SKM-1 (cell line): ENCODE measurements around the gene SENP3.
"Not testable (repeated sequence)": the region's sequence is repeated elsewhere in the genome, so short reads cannot be mapped to it uniquely, and the experiment has no call there.

Experiments used
- DNase-seq: peaks from one replicate; lab custom pipeline; 2025; ENCODE audit not compliant: unreplicated experiment; lab: John Stamatoyannopoulos, UW

SENP3 gene

DNA sequence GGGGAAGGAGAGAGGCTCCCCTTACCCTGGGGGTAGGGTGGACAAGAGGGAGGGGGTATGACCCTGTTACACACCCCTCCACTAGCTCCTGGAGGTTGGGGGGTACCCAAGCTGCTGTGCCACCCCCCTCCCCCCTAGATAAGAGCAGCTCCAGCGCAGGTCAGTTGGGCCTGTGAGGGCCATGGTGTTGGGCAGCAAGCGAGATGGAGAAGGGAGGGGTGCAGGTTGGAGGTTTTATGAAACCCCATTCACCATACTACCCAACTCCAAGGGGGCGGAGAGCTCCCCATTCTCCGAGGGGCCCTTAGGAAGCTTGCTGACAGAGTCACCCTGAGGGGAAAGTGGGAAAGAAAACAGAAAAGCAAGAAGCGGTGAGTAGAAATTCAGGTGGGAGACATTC, 29.9 kb downstream of the SENP3 start:
- no peak for DNase-seq

DNA sequence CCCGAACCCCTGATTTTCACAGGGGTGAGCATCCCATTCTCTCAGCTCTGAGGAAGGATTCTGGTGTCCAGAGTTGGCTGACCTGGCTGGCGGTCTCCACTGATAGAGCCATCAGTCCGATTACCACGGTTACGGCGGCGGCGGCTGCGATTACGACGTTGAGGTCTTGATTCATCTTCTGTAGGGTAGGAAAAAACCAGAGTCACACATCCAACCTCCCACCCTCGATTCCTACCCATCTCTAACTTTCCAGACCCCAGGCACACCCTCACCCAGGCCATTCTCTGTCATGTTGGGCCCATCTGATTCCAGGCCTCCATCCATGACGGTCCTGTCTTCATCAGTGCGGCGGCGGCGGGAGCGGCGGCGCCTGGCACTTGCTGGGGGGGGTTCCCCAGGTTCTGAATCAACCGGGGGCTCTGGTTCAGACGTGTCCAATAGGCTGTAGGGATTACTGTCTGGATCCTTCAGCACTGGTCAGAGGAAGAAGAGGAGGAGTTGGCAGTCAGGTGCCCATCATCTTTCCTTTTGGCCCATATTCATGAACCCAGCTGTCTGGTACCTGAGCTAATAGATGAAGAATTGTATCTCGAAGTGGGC, 30.8 kb downstream of the SENP3 start:
- DNase-seq: no peak

DNA sequence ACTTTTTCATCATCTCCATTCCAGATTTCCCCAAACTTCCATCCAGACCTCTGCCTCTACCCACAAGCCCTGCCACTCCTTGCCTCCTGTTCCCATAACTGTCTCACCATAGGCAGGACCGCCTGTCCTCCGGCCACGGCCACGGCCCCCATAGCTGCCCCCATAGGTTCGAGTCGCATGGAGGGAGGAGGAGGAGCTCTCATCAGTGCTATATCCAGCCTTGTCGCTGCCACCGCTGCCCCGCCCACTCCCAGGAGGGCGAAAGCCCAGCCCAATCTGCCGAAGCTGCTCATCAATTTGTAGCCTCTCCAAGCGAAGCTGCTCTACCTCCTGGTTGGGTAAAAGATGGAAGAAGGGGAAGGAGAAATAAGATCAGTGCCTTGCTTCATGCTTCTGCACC, 31.6 kb downstream of the SENP3 start:
- no peak for DNase-seq

DNA sequence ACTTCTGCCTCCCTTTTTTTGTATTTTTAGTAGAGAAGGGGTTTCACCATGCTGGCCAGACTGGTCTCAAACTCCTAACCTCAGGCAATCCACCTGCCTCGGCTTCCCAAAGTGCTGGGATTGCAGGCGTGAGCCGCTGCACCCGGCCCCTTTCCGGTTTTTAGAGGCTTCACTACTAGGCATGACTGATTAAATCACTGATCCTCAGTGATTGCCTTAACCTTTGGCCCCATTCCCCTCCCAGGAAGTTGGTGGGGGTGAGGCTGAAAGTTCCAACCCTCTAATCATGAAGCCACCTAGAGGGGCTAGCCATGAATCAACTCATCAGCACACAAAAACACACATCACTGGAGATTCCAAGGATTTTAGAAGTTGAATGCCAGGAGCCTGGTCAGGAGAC, 35.8 kb downstream of the SENP3 start:
- not testable (repeated sequence) for DNase-seq

DNA sequence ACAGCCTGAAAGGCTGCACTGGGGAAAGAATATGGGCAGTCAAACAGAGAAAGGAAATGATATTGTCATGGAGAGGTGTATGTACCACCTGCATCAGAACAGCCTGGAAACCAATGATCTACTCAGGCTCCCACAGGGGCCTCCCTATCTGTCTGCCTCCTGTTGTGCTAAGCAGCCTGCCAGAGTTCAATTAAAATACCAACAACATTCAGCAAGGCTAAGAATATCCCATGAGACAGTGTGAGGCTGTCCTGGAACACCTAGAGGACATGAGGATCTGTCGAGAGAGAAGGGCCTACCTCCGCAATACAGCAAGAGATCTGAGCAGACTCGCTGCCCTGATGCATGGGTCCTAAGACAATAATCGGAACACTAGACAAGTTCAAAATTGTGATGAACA, 44.6 kb downstream of the SENP3 start:
- DNase-seq: no peak

DNA sequence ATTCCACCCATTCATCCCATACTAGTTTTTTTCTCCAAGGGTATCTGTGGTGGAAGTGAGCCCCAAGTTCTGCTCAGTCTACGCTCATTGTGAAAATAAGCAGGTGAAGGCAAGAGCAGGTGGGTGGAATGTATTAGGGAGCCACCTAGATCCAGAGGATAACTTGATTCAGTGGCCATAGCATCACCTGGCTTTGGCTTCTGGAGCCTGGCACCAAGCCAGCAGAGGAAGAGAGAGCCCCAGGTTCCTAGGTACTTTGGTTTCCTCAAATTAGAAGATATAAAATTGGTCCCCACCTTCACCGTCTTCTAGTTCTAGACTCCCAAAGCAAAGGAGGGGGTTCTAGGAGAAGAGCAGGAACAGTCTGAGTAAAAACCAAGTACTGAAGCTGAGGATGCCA, 48.9 kb downstream of the SENP3 start:
- no peak for DNase-seq

DNA sequence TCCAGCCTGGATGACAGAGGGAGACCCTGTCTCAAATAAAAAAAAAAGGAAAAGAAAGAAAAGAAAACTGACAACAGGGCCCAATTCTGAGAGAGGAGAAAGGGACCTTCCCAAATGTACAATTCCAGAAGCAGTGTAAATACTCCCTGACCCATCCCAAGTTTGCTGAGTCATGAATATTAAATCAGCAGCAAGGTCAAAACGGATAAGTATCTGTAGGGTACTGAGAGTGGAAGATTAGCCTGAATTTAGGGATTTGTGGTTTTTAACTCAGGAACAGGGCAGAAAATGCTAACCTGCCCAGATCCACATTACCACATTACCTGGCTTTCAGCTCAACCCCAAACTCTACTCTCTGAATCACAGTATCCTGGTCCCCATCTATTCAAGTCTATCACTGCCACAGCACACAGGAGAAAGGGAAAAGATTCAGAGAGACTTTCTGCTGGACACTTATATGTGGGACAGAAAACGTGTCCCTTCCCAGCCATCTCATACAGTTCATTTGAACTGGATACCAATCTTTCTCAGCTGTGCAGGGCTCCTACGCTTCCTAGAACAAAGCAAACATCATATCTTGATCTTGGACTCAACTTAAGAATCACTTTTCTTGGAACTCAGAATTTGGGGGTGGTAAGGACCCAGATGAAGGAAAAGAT, 50.0 kb downstream of the SENP3 start:
- no peak for DNase-seq

DNA sequence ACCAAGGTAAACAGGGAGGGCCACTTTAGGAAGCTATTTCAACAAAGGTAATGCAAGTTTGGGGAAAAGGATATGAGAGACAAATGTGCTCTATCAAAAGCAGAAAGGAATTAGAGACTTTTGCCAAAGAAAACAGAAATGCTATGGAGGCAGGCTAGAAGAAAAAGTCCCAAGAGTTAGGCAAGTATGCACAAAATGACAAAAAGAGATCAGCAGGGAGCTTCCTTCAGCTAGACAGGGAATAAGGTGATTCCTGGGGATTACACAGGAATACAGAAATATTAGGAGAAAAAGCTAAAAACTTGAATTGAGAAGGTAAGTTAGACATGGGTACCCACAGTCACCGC, 50.5 kb downstream of the SENP3 start:
- no peak for DNase-seq

DNA sequence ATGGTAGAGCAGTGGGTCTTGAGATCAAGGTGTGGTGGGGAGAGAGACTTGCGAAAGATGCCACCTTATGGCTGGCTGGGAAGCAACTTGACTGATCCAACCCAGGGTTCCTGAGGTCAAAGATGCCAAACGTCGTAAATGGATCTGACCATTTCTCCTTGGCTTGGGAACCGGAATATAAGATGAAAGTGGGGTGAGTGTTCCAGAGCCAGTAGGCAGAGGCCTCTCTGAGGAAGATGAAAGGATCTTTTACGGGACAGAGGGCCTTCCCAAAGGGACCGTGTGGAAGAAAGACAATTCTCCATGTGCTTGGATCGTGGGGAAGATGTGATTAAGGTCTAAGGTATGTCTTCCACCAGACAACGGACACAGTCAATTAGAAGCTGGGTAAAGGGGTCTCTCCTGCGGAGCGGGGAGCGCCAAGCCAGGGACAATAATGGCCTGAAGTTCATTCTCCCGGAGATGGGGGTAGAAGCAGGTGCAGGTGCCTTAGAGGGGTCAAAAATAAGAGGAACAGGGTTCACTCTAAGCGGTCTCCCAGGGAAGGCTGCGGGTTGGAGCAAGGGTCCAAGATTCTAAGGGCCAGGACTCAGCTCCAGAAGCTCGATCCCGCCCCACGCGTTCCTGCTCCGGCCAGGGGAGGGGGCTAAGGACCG, 52.2 kb downstream of the SENP3 start:
- DNase-seq: no peak

DNA sequence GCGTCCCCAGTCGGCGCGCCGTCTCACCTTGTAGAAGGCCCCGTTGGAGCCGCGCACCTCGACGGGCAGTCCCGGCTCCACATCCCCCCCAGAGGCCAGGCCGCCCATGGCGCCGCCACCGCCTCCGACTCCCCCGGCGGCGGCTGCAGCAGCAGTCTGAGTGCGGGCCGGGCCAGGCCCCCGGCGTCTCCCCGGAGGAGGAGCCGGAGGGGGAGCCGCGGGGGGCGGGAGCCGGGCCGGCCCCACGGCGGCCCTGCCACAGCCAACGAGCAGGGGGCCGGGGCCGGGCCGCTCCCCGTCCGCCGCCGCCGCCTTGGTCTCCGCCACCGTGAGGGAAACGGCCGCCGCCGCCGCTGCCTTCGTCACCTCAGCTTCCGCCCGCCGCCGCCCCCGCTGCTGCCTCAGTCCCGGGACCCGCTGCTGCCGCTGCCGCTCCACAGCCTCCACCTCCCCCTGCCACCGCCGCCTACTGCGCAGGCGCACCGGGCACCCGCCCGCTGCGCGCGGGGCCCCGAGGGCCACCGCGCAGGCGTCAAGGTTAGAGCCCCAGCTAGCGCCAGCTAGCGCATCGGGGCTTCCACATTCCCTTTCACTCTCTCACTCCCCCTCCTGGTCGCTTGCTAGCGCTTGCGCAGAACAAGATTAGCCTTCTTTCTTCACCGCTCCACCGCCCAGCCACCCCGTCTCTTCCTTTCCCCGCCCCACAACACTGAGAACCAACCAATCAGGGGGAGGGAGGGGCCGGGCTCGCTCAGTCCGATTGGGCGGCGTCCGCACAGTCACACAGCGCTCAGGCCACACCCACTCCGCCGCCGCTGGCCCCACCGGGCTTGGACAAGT, 52.9 kb downstream of the SENP3 start, which contains the start of gene FXR2:
Gene FXR2 (minus strand): TSS at position 473 of the 840 bp plus-strand sequence. CDS start 365 bp downstream, at position 108.
- DNase-seq: peak; percentile 95

DNA sequence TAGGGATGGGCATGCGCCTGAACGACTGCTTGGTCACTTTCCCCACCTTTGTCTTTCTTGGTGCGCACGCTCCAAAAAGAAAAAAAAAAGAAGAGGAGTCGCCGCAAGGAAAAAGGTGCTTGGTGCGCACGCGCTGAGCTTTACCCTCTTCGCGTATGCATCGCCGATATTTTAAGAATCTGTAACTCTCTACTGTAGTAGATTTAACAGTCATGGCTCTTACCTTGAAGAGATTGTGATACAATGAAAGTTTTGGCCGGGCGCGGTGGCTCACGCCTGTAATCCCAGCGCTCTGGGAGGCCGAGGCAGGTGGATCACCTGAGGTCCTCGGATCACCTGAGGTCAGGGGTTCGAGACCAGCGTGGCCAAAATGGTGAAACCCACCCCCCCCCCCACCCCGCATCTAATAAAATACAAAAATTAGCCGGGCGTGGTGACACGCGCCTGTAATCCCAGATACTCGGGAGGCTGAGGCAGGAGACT, 53.6 kb downstream of the SENP3 start:
- no peak for DNase-seq

DNA sequence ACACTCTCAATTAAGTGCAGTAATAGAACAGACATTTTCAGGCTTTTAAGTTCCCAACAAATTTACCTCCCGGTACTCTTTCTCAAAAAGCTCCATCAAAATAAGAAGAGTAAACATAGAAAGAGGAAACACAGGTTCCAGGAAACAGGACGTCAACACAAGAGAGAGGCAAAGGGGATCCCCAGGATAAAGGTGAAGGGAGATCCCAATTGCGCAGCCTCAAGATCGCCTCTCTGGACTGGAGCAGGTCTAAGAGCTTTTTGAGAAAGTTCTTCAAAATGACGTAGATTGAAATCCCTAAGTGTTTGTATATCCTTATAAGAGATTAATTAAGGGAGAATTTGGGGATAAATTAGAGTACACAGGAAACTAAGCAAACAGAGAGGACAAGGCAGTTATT, 56.9 kb downstream of the SENP3 start:
- no peak for DNase-seq

DNA sequence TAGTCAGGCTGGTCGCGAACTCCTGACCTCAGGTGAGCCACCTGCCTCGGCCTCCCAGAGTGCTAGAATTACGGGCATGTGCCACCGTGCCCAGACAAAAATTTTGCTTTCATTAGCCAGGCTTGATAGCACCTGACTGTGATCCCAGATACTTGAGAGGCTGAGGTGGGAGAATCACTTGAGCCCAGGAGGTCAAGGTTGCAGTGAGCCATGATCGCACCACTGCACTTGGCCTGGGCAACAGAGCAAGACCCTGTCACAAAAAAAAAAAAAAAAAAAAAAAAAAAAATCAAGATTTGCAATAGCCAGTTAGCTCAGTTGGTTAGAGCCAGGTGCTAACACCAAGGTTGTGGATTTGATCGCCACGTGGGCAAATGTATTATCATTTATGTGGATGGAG, 59.1 kb downstream of the SENP3 start:
- DNase-seq: no peak
